GM18526 (cell line): ENCODE results near the gene ITPKB.

ENCODE experiments used
- POLR2A ChIP-seq: IDR thresholded peaks from 3 replicates; pipeline ENCODE4 v1.6.1; 2011; ENCODE audit not compliant: insufficient read length; ENCODE audit errors: extremely low read depth

Gene ITPKB

GRCh38 chr1:226736908-226737818 is 1.9 kb downstream of the ITPKB start:
- TF ChIP-seq POLR2A, result no peak

GRCh38 chr1:226736001-226736907 is 2.8 kb downstream of the ITPKB start:
- TF ChIP-seq POLR2A, result no peak

- TF ChIP-seq POLR2A, result no peak
These were observed 3.5 kb downstream of the ITPKB start for GRCh38 chr1:226735576-226735975.

GRCh38 chr1:226734611-226735153 is 4.4 kb downstream of the ITPKB start:
- TF ChIP-seq POLR2A, result no peak

GRCh38 chr1:226733876-226734275 is 5.2 kb downstream of the ITPKB start:
- no peak for TF ChIP-seq POLR2A

- TF ChIP-seq POLR2A, result no peak
These were observed 5.8 kb downstream of the ITPKB start for GRCh38 chr1:226733304-226733703.

GRCh38 chr1:226732856-226733291 is 6.2 kb downstream of the ITPKB start:
- no peak for TF ChIP-seq POLR2A

- no peak for TF ChIP-seq POLR2A
These were observed 7.7 kb downstream of the ITPKB start for GRCh38 chr1:226731257-226731893.

- TF ChIP-seq POLR2A, result no peak
These were observed 8.2 kb downstream of the ITPKB start for GRCh38 chr1:226730836-226731235.

- no peak for TF ChIP-seq POLR2A
These were observed 9.0 kb downstream of the ITPKB start for GRCh38 chr1:226730071-226730470.

- no peak for TF ChIP-seq POLR2A
These were observed 10.6 kb downstream of the ITPKB start for GRCh38 chr1:226728448-226728847.

- TF ChIP-seq POLR2A, result no peak
These were observed 13.2 kb downstream of the ITPKB start for GRCh38 chr1:226725897-226726267.

- TF ChIP-seq POLR2A, result no peak
These were observed 15.2 kb downstream of the ITPKB start for GRCh38 chr1:226723657-226724532.
